KOPT-K1 (cell line): ENCODE measurements around the gene HOXC10.

Experiments used
- H3K27ac ChIP-seq: fragments of 200-600 bp; sonication (generic); 2 replicates; pipeline ENCODE4 v1.5.1; 2016; ENCODE audit warnings: antibody characterized with exemption, mild to moderate bottlenecking, low read depth, low read length; ENCODE audit not compliant: poor library complexity, severe bottlenecking
- H3K36me3 ChIP-seq: fragments of 200-600 bp; sonication (generic); 2 replicates; pipeline ENCODE4 v1.5.1; 2017; ENCODE audit warnings: antibody characterized with exemption, mild to moderate bottlenecking, low read length, moderate library complexity; ENCODE audit not compliant: insufficient read depth
- H3K9me3 ChIP-seq: fragments of 200-600 bp; sonication (generic); 2 replicates; pipeline ENCODE4 v1.5.1; 2017; ENCODE audit warnings: antibody characterized with exemption, low read length, mild to moderate bottlenecking; ENCODE audit not compliant: insufficient read depth, poor library complexity, severe bottlenecking

The HOXC10 gene

GRCh38 chr12:53984901-53985691 is at the start of gene HOXC10:
Gene HOXC10 (plus strand): TSS chr12:53985146. CDS start chr12:53985260, 114 bp downstream.
- Histone ChIP-seq H3K36me3 (no peaks in the 10 kb centered on the region), H3K9me3 (no peaks in the 10 kb centered on the region), H3K27ac (no peak within 1 kb of the TSS)

- H3K9me3 ChIP-seq = no peaks in the 10 kb centered on the region
- no peaks in the 10 kb centered on the region for H3K36me3 ChIP-seq
- no peak overlapping the region for H3K27ac ChIP-seq
Observed at GRCh38 chr12:53935383-53936341, 49.3 kb upstream of the HOXC10 start.

GRCh38 chr12:53937099-53937498 is 47.8 kb upstream of the HOXC10 start:
- H3K27ac ChIP-seq = no peak overlapping the region
- H3K36me3 ChIP-seq = no peaks in the 10 kb centered on the region
- H3K9me3 ChIP-seq = no peaks in the 10 kb centered on the region

- no peaks in the 10 kb centered on the region for H3K36me3 ChIP-seq
- H3K27ac ChIP-seq = no peak overlapping the region
- no peaks in the 10 kb centered on the region for H3K9me3 ChIP-seq
Observed at GRCh38 chr12:53937596-53938325, 47.2 kb upstream of the HOXC10 start.

GRCh38 chr12:53938326-53939140 is 46.4 kb upstream of the HOXC10 start, which contains the start of gene HOXC13:
Gene HOXC13 (plus strand): TSS chr12:53938831. CDS start chr12:53938907, 76 bp downstream.
- Histone ChIP-seq H3K36me3 (no peaks in the 10 kb centered on the region), H3K27ac (no peak within 1 kb of the TSS), H3K9me3 (no peaks in the 10 kb centered on the region)

GRCh38 chr12:53939141-53940108 is 45.5 kb upstream of the HOXC10 start:
- Histone ChIP-seq H3K27ac (no peak overlapping the region), H3K9me3 (no peaks in the 10 kb centered on the region), H3K36me3 (no peaks in the 10 kb centered on the region)

GRCh38 chr12:53940443-53941014 is 44.4 kb upstream of the HOXC10 start:
- Histone ChIP-seq H3K36me3 (no peaks in the 10 kb centered on the region), H3K9me3 (no peaks in the 10 kb centered on the region), H3K27ac (no peak overlapping the region)

GRCh38 chr12:53941187-53941586 is 43.8 kb upstream of the HOXC10 start:
- no peak overlapping the region for H3K27ac ChIP-seq
- H3K9me3 ChIP-seq = no peaks in the 10 kb centered on the region
- no peaks in the 10 kb centered on the region for H3K36me3 ChIP-seq

GRCh38 chr12:53941750-53942149 is 43.2 kb upstream of the HOXC10 start:
- Histone ChIP-seq H3K36me3 (no peaks in the 10 kb centered on the region), H3K9me3 (no peaks in the 10 kb centered on the region), H3K27ac (no peak overlapping the region)

- no peaks in the 10 kb centered on the region for H3K9me3 ChIP-seq
- H3K27ac ChIP-seq = no peak overlapping the region
- H3K36me3 ChIP-seq = no peaks in the 10 kb centered on the region
Observed at GRCh38 chr12:53942467-53942997, 42.4 kb upstream of the HOXC10 start.

GRCh38 chr12:53944209-53944608 is 40.7 kb upstream of the HOXC10 start:
- H3K36me3 ChIP-seq = no peaks in the 10 kb centered on the region
- H3K9me3 ChIP-seq = peaks cover under 1% of the 10 kb centered on the region
- H3K27ac ChIP-seq = no peak overlapping the region

GRCh38 chr12:53944907-53945847 is 39.8 kb upstream of the HOXC10 start:
- Histone ChIP-seq H3K9me3 (peaks cover 4% of the 10 kb centered on the region), H3K27ac (no peak overlapping the region), H3K36me3 (no peaks in the 10 kb centered on the region)
